Fibroblast of lung (primary cell): ENCODE data around the gene CCNA1. TPM values are rescaled to one million over a fixed set of nuclear protein-coding genes. Genes with fewer than 3 reads are reported as not detected.

ENCODE experiments used
- DNase-seq, 2 donors: peaks; one replicate each; pipeline versions ENCODE4 v3.0.0 to v3.0.0-alpha.2; 2010; ENCODE audit warnings: low read depth in 2 of 2
- H2AFZ ChIP-seq: 2 replicates; pipeline ENCODE4 v1.5.1; 2012; ENCODE audit warnings: low read length, control low read depth, inconsistent platforms
- H3K27ac ChIP-seq: 2 replicates; pipeline ENCODE4 v1.5.1; 2011; ENCODE audit warnings: low read length, control low read depth; ENCODE audit not compliant: insufficient read depth
- H3K27me3 ChIP-seq: 2 replicates; pipeline ENCODE4 v1.5.1; 2011; ENCODE audit warnings: mild to moderate bottlenecking, low read length; ENCODE audit not compliant: control insufficient read depth, insufficient read depth
- H3K36me3 ChIP-seq: 2 replicates; pipeline ENCODE4 v1.5.1; 2011; ENCODE audit warnings: low read length; ENCODE audit not compliant: control insufficient read depth, insufficient read depth
- H3K4me1 ChIP-seq: 2 replicates; pipeline ENCODE4 v1.5.1; 2011; ENCODE audit warnings: low read length; ENCODE audit not compliant: control insufficient read depth, insufficient read depth; ENCODE audit errors: extremely low read depth
- H3K4me2 ChIP-seq: 2 replicates; pipeline ENCODE4 v1.5.1; 2011; ENCODE audit warnings: low read length, control low read depth; ENCODE audit not compliant: insufficient read depth; ENCODE audit errors: extremely low read depth
- H3K4me3 ChIP-seq, 4 experiments: fragments of 200-600 bp in 1 of 4; sonication (generic) in 1 of 4; replicated peaks in 1 of 4; 2 replicates each; pipeline ENCODE4 v1.5.1; 2011 to 2016; ENCODE audit warnings: low read length in 4 of 4, low read depth in 3 of 4, mild to moderate bottlenecking in 3 of 4, control low read depth in 2 of 4, inconsistent platforms in 1 of 4, mixed read lengths in 1 of 4; ENCODE audit not compliant: insufficient read depth in 1 of 4; ENCODE audit errors: control extremely low read depth in 1 of 4
- H3K79me2 ChIP-seq: 2 replicates; pipeline ENCODE4 v1.5.1; 2012; ENCODE audit warnings: mild to moderate bottlenecking, low read length, inconsistent platforms; ENCODE audit not compliant: control insufficient read depth, insufficient read depth
- H3K9ac ChIP-seq: 2 replicates; pipeline ENCODE4 v1.5.1; 2011; ENCODE audit warnings: mild to moderate bottlenecking, low read length, control low read depth; ENCODE audit not compliant: insufficient read depth
- H3K9me3 ChIP-seq: 2 replicates; pipeline ENCODE4 v1.5.1; 2012; ENCODE audit warnings: low read depth, low read length; ENCODE audit not compliant: control insufficient read depth, insufficient read depth
- H4K20me1 ChIP-seq: 2 replicates; pipeline ENCODE4 v1.5.1; 2011; ENCODE audit warnings: low read length; ENCODE audit not compliant: control insufficient read depth, insufficient read depth; ENCODE audit errors: extremely low read depth
- EZH2 ChIP-seq: IDR thresholded peaks from 2 replicates; pipeline ENCODE4 v1.5.1; 2012; ENCODE audit warnings: low read length, control low read depth, mild to moderate bottlenecking; ENCODE audit errors: missing control alignments
- polyA plus RNA-seq, 2 donors: library from polyadenylated mRNA; depleted of rRNA in 1 of 2; stranded (reverse) in 1 of 2; unstranded in 1 of 2; fragments of >200 nt; gene quantifications; 2 replicates each; pipeline ENCODE4 v1.2.1, GENCODE V29; 2011 to 2012; ENCODE audit warnings: missing spikeins in 1 of 2
- total RNA-seq: library from RNA; depleted of rRNA; stranded (reverse); fragments of >200 nt; gene quantifications from 2 replicates; pipeline ENCODE4 v1.2.1, GENCODE V29; 2014
- TF ChIP-seq, protein P1 (sequence below), 2 donors: IDR thresholded peaks in 1 of 2; conservative IDR thresholded peaks in 1 of 2; 1 replicate in 1 of 2; 2 replicates in 1 of 2; pipeline ENCODE4 v1.5.1; 2011 to 2012; ENCODE audit warnings: low read length in 2 of 2, control low read depth in 1 of 2, inconsistent platforms in 1 of 2, low read depth in 1 of 2, mild to moderate bottlenecking in 1 of 2

Gene CCNA1
- total and polyA plus RNA-seq, 2 donors (not counting 1 experiment from before 2014, with no cell fraction given): 0.48 to 3.5 TPM

DNA sequence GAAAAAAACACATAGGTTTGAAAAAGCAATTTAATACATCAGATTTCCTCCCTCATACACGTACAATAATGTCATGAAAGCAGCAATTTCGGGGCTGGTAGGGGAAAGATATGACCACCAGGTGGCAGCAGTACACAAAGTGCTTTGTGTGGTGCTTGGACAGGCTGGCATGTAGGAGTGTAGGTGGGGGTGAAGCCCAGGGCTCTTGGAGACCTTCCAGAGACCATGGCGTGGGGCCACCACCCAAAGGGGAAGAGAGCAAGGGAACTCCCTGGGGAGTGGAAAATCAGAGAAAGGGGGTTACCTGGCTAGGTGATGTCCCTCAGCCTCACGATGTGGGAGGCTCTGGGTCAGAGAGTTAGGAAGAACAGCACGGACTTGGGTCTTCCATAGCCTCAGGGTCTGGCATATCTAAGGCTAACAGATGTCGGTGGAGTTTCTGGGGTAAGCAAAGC is 11.8 kb upstream of the CCNA1 start:
- peak; percentile 57 to 75 for DNase-seq
- Histone ChIP-seq H3K4me2 (no peak overlapping the region), H3K27ac (no peak overlapping the region), H3K9me3 (no peaks in the 10 kb centered on the region), H3K36me3 (no peaks in the 10 kb centered on the region), H4K20me1 (no peaks in the 10 kb centered on the region), H3K9ac (no peak overlapping the region), H3K4me3 (no peak overlapping the region), H2AFZ (no peak overlapping the region), H3K79me2 (no peaks in the 10 kb centered on the region), H3K27me3 (no peaks in the 10 kb centered on the region), H3K4me1 (no peaks in the 10 kb centered on the region)
- TF ChIP-seq, protein P1, sequence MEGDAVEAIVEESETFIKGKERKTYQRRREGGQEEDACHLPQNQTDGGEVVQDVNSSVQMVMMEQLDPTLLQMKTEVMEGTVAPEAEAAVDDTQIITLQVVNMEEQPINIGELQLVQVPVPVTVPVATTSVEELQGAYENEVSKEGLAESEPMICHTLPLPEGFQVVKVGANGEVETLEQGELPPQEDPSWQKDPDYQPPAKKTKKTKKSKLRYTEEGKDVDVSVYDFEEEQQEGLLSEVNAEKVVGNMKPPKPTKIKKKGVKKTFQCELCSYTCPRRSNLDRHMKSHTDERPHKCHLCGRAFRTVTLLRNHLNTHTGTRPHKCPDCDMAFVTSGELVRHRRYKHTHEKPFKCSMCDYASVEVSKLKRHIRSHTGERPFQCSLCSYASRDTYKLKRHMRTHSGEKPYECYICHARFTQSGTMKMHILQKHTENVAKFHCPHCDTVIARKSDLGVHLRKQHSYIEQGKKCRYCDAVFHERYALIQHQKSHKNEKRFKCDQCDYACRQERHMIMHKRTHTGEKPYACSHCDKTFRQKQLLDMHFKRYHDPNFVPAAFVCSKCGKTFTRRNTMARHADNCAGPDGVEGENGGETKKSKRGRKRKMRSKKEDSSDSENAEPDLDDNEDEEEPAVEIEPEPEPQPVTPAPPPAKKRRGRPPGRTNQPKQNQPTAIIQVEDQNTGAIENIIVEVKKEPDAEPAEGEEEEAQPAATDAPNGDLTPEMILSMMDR (conservative IDR thresholded peaks at IDR 0.05 in 1 of 2, IDR thresholded peaks at IDR 0.05 in 1 of 2; ENCODE audit: low read depth in 1 of 2, low read length in 2 of 2): peak; percentile 88 to 92
- TF ChIP-seq EZH2: no peak

DNA sequence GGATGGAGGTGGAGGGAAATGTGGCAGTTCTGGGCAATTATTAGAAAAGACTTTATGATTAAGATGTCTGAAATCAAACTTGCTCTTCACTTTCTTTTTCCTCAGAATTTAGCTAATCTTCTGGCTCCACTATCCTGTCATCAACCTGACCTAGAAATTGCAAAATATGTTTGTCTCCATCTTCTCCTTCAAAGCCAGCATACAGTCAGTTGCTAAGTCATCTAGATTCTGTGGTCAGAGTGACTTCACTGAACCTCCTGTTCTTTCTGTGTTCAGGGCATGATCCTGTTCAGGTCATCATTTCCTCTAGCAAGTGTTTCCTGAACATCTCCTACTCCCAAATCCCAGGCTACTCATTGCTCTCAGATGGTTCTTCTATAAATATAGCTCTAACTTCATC is 10.8 kb upstream of the CCNA1 start:
- no peak for TF ChIP-seq EZH2
- TF ChIP-seq, protein P1 (conservative IDR thresholded peaks at IDR 0.05 in 1 of 2, IDR thresholded peaks at IDR 0.05 in 1 of 2; ENCODE audit: low read depth in 1 of 2, low read length in 2 of 2): no peak
- Histone ChIP-seq H3K4me2 (no peak overlapping the region), H3K9ac (no peak overlapping the region), H3K36me3 (no peaks in the 10 kb centered on the region), H3K4me3 (no peak overlapping the region), H2AFZ (no peak overlapping the region), H3K4me1 (no peaks in the 10 kb centered on the region), H3K9me3 (no peaks in the 10 kb centered on the region), H3K27ac (no peak overlapping the region), H3K79me2 (no peaks in the 10 kb centered on the region), H4K20me1 (no peaks in the 10 kb centered on the region), H3K27me3 (no peaks in the 10 kb centered on the region)
- DNase-seq: peak in 1 of 2 donors; percentile 60

DNA sequence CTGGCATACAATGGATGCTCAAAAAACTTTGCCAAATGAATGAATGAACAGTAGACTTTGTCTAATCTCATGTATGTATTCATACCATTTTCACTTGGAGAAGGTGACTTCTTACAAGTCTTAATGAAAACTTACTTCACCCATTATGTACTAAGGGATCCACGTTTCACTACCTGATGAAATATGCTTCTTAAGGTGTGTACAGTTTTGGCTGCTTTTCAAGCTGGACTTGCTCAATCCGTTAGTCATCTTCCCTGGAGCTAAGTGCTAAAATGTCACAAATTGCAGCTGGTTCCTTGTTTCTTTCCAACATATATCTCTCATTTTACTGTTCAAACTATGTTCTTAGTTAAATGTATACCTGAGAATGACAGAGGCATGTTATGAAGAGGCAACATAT is 4.2 kb upstream of the CCNA1 start:
- no peaks in the 10 kb centered on the region for H3K9me3 ChIP-seq
- TF ChIP-seq EZH2: no peak
- TF ChIP-seq, protein P1 (conservative IDR thresholded peaks at IDR 0.05 in 1 of 2, IDR thresholded peaks at IDR 0.05 in 1 of 2; ENCODE audit: low read depth in 1 of 2, low read length in 2 of 2): no peak
- H3K27me3 ChIP-seq: peaks cover 31% of the 10 kb centered on the region
- H2AFZ ChIP-seq: no peak overlapping the region
- H3K4me1 ChIP-seq: peaks cover 3% of the 10 kb centered on the region
- no peaks in the 10 kb centered on the region for H4K20me1 ChIP-seq
- H3K36me3 ChIP-seq: no peaks in the 10 kb centered on the region
- no peaks in the 10 kb centered on the region for H3K79me2 ChIP-seq
- H3K4me2 ChIP-seq: no peak overlapping the region
- H3K27ac ChIP-seq: no peak overlapping the region
- H3K4me3 ChIP-seq: no peak overlapping the region
- H3K9ac ChIP-seq: no peak overlapping the region
- DNase-seq: peak in 1 of 2 donors; percentile 34
